ENCODE results near the gene ST8SIA3. TPM values are rescaled to one million over a fixed set of nuclear protein-coding genes. Genes with fewer than 3 reads are reported as not detected.

Gene ST8SIA3
- total RNA-seq = not detected

GRCh38 chr18:57352271-57352701 is at the start of gene ST8SIA3:
TSS of gene ST8SIA3 (plus strand) at chr18:57352557. CDS start at chr18:57352847, 290 bp downstream.
- Mint-ChIP-seq H3K27me3 (peaks cover 44% of the 10 kb centered on the region), H3K27ac (no peak within 1 kb of the TSS), H3K9me3 (peaks cover 2% of the 10 kb centered on the region), H3K4me3 (no peak within 1 kb of the TSS), H3K36me3 (no peaks in the 10 kb centered on the region), H3K4me1 (no peaks in the 10 kb centered on the region)
- POLR2A ChIA-PET = no interaction called here
- no peak for DNase-seq
- ATAC-seq (ENCODE audit: low read depth) = no peak

- POLR2A ChIA-PET = no interaction called here
- Mint-ChIP-seq H3K9me3 (no peaks in the 10 kb centered on the region), H3K27ac (no peak overlapping the region), H3K4me1 (no peaks in the 10 kb centered on the region), H3K4me3 (no peak overlapping the region), H3K27me3 (peaks cover 2% of the 10 kb centered on the region), H3K36me3 (no peaks in the 10 kb centered on the region)
- no peak for ATAC-seq (ENCODE audit: low read depth)
- DNase-seq = no peak
Observed at GRCh38 chr18:57311472-57311871, 40.9 kb upstream of the ST8SIA3 start.

DNA sequence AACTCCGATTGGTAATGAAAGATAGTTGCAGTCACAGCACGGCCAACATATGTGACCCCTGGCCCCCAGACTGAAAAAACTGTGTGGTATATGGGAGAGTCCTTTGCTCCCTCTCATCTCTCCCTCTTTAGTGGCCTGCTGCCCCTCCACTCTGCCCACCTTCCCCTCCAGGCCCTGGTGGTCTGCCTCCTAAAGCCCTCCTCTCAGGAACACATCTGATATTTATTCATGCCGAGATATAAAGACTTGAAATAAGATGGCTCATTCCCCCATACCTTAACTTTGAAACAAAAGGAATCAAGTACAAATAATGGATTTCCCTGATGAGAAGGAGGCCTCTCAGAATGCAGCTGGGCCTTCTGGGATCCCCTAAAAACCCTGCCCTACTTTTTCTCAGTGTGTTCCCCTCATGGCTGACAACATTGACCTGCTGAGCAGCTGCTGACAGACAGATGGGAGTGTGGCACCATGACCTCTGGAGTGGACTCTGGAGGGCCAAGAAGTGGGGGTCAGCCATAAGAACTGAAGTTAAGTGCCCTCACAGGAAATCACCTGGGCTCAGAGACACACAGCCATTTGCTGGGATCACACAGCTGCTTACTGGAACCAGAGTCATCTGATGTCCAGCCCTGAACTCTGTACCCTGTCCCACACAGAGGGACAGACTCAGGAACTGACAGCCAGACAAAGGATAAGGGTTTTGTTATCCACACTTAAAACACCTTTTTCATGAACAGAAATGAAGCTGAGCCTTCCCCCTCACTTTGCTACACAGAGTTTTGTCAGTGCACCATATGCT is 39.8 kb upstream of the ST8SIA3 start:
- POLR2A ChIA-PET = no interaction called here
- DNase-seq = no peak
- H3K36me3 Mint-ChIP-seq = no peaks in the 10 kb centered on the region
- H3K4me3 Mint-ChIP-seq = no peak overlapping the region
- no peaks in the 10 kb centered on the region for H3K4me1 Mint-ChIP-seq
- no peak for ATAC-seq (ENCODE audit: low read depth)
- H3K27me3 Mint-ChIP-seq = peaks cover 5% of the 10 kb centered on the region
- no peaks in the 10 kb centered on the region for H3K9me3 Mint-ChIP-seq
- no peak overlapping the region for H3K27ac Mint-ChIP-seq

GRCh38 chr18:57320603-57321002 is 31.8 kb upstream of the ST8SIA3 start:
- Mint-ChIP-seq H3K4me3 (no peak overlapping the region), H3K9me3 (peaks cover 1% of the 10 kb centered on the region), H3K36me3 (no peaks in the 10 kb centered on the region), H3K4me1 (no peaks in the 10 kb centered on the region), H3K27ac (no peak overlapping the region), H3K27me3 (peaks cover 3% of the 10 kb centered on the region)
- no peak for DNase-seq
- ATAC-seq (ENCODE audit: low read depth) = no peak
- POLR2A ChIA-PET = no interaction called here

DNA sequence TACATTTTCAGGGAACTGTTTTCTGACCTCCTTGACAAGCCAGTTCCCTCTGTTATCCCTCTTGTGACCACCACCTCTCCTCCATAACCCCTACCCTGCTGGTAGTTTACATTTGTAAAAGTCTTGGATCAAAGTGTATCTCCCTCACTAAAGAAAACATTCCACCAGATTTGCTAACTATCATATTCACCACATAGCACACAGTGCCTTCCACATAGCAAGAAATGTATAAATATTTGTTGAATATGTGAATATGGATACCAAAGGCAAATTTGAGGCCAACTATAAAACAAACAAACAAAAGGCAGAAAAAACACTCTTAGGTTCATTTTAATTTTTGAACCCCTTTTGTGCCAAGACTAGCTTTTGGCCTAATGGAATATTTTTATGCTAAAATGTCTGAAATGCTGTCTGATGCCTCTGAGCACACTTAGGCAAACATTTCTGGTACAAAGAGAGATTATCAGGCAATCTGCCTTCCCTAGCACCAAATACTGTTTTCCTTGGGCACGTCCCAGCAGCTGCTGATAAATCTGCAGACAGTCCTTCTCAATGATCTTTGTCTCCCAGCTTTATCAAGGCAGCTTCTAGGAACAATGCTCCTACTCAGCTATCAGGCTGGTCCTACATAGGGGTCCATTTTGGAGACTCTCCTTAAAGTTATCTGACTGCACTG is 26.7 kb upstream of the ST8SIA3 start:
- no peaks in the 10 kb centered on the region for H3K4me1 Mint-ChIP-seq
- H3K27ac Mint-ChIP-seq = no peak overlapping the region
- no peak overlapping the region for H3K4me3 Mint-ChIP-seq
- H3K9me3 Mint-ChIP-seq = peaks cover 1% of the 10 kb centered on the region
- no peaks in the 10 kb centered on the region for H3K36me3 Mint-ChIP-seq
- no peaks in the 10 kb centered on the region for H3K27me3 Mint-ChIP-seq
- DNase-seq = no peak
- no peak for ATAC-seq (ENCODE audit: low read depth)
- POLR2A ChIA-PET = no interaction called here

DNA sequence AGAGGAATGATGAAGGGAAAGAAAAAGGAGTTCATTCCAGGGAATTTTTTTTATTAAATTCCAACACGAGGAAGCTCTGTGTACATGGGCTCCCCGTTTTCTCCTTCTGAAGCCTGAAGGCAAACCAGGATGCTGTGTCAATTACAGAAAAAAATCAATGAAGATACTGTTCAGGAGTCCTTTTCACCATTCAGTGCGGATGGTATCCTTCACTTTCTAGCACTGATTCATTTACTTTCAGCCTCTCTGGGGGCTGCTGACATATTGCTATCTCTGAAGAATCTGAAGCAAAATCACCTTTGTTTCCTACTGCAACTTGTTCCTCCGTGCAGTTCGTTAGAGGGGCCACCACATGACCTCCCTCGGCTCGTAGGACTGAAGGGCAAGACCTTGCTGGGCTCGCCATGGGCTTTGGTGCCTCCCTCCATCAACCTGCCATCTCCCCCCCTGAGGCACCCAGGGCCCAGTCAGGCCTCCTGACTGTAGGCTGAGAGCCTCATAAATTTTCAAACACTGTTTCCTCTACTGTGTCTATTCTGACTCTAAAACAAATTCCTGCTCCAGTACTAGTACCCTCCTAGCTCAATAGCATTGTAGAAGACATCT is 25.5 kb upstream of the ST8SIA3 start:
- Mint-ChIP-seq H3K9me3 (no peaks in the 10 kb centered on the region), H3K27me3 (peaks cover 2% of the 10 kb centered on the region), H3K36me3 (no peaks in the 10 kb centered on the region), H3K27ac (no peak overlapping the region), H3K4me3 (no peak overlapping the region), H3K4me1 (no peaks in the 10 kb centered on the region)
- DNase-seq (no peak), ATAC-seq (ENCODE audit: low read depth) (no peak)
- POLR2A ChIA-PET = no interaction called here

GRCh38 chr18:57328665-57329064 is 23.7 kb upstream of the ST8SIA3 start:
- no peak overlapping the region for H3K4me3 Mint-ChIP-seq
- no peaks in the 10 kb centered on the region for H3K36me3 Mint-ChIP-seq
- DNase-seq (no peak), ATAC-seq (ENCODE audit: low read depth) (no peak)
- POLR2A ChIA-PET = no interaction called here
- H3K27ac Mint-ChIP-seq = no peak overlapping the region
- H3K4me1 Mint-ChIP-seq = no peaks in the 10 kb centered on the region
- H3K9me3 Mint-ChIP-seq = no peaks in the 10 kb centered on the region
- H3K27me3 Mint-ChIP-seq = peaks cover 2% of the 10 kb centered on the region

GRCh38 chr18:57329856-57330255 is 22.5 kb upstream of the ST8SIA3 start:
- Mint-ChIP-seq H3K4me1 (no peaks in the 10 kb centered on the region), H3K4me3 (no peak overlapping the region), H3K27ac (no peak overlapping the region), H3K27me3 (peaks cover 4% of the 10 kb centered on the region), H3K9me3 (no peaks in the 10 kb centered on the region), H3K36me3 (no peaks in the 10 kb centered on the region)
- POLR2A ChIA-PET = no interaction called here
- ATAC-seq (ENCODE audit: low read depth) = no peak
- no peak for DNase-seq

DNA sequence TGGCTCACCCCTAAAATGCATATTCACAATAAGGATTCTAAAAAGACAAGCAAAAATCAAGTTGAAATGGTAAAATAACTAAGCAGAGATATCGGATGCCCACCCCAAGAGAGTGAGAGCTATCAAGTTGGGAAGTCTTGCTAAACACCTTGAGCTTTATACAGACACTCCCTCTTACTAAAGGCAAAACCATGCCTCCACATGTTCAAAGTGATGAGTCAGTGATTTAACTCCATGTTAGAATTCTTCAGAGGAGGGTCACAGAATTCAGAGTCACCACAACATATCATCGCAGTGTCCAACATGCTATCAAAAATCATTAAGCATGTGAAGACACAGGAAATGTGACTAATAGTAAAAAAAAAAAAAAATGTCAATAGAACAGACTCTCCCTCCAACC is 20.6 kb upstream of the ST8SIA3 start:
- Mint-ChIP-seq H3K36me3 (no peaks in the 10 kb centered on the region), H3K27ac (no peak overlapping the region), H3K4me1 (no peaks in the 10 kb centered on the region), H3K4me3 (no peak overlapping the region), H3K27me3 (peaks cover 6% of the 10 kb centered on the region), H3K9me3 (no peaks in the 10 kb centered on the region)
- DNase-seq = no peak
- no peak for ATAC-seq (ENCODE audit: low read depth)
- POLR2A ChIA-PET = no interaction called here

DNA sequence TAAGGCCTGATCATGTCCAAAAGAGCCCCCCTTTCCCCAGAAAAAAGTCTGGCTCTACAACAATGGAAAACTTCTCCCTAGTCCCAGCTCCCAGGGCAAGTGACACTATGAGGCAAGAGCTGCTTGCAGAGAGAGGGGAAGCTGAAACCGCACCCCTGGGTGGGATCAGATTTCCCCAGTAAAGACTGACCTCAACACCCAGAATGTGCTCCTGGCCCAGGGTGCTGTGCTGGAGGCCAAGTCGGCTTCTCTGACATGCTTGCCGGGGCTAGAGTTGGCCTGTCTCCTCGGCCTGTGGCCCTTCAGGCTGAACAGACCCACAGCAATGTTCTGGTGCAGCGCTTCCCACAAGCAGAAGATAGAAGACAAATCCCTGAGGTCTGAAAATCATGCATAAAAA is 18.4 kb upstream of the ST8SIA3 start:
- ATAC-seq (ENCODE audit: low read depth) (no peak), DNase-seq (no peak)
- no peaks in the 10 kb centered on the region for H3K36me3 Mint-ChIP-seq
- peaks cover 6% of the 10 kb centered on the region for H3K27me3 Mint-ChIP-seq
- no peak overlapping the region for H3K27ac Mint-ChIP-seq
- no peaks in the 10 kb centered on the region for H3K4me1 Mint-ChIP-seq
- H3K9me3 Mint-ChIP-seq = no peaks in the 10 kb centered on the region
- POLR2A ChIA-PET = no interaction called here
- H3K4me3 Mint-ChIP-seq = no peak overlapping the region

DNA sequence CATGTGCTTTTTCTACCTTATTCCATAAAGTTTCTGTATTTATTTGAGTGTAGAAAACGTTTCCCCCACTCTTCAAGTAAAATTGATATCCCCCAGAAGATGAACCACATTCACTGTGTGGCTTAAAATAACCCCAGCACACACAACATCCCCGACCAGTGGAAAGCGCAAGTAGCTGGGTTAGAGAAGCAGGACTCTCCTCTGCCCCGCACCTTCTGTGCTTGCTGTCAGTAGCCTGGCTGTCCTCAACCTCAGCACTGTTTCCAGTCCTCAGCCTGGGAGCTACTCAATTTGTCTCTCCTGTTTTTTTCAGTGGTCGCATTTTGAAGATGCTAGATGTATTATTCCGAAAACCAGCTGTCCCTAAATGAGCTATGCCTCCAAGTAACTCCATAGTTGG is 18.0 kb upstream of the ST8SIA3 start:
- Mint-ChIP-seq H3K9me3 (no peaks in the 10 kb centered on the region), H3K27ac (no peak overlapping the region), H3K4me1 (no peaks in the 10 kb centered on the region), H3K36me3 (no peaks in the 10 kb centered on the region), H3K4me3 (no peak overlapping the region), H3K27me3 (peaks cover 6% of the 10 kb centered on the region)
- ATAC-seq (ENCODE audit: low read depth) = no peak
- POLR2A ChIA-PET = no interaction called here
- DNase-seq = no peak

DNA sequence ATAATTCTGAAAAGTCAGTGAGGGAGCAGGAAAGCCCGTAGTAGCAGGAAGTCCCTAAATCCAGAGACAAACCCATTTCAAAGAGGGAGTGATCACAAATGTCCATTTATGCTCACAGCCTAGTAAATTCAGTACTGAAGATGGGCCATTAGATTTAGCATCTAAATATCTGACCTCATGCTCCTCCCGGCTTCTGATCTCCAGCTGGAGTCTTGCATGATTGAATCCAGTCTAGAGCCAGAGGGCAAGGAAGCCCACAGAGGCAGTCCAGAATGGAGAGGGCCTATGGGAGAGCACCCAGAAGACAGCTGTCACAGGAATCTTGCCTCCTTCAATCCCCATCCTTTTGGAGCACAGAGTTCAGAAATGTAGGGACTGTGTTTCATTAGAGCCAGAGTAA is 16.0 kb upstream of the ST8SIA3 start:
- no peaks in the 10 kb centered on the region for H3K36me3 Mint-ChIP-seq
- POLR2A ChIA-PET = no interaction called here
- H3K27me3 Mint-ChIP-seq = peaks cover 6% of the 10 kb centered on the region
- ATAC-seq (ENCODE audit: low read depth) (no peak), DNase-seq (no peak)
- no peak overlapping the region for H3K27ac Mint-ChIP-seq
- H3K4me3 Mint-ChIP-seq = no peak overlapping the region
- no peaks in the 10 kb centered on the region for H3K4me1 Mint-ChIP-seq
- no peaks in the 10 kb centered on the region for H3K9me3 Mint-ChIP-seq

- ATAC-seq (ENCODE audit: low read depth) (no peak), DNase-seq (no peak)
- Mint-ChIP-seq H3K9me3 (peaks cover 1% of the 10 kb centered on the region), H3K36me3 (no peaks in the 10 kb centered on the region), H3K27me3 (peaks cover 4% of the 10 kb centered on the region), H3K27ac (no peak overlapping the region), H3K4me3 (no peak overlapping the region), H3K4me1 (no peaks in the 10 kb centered on the region)
- POLR2A ChIA-PET = no interaction called here
Observed at GRCh38 chr18:57337890-57338289, 14.5 kb upstream of the ST8SIA3 start.

DNA sequence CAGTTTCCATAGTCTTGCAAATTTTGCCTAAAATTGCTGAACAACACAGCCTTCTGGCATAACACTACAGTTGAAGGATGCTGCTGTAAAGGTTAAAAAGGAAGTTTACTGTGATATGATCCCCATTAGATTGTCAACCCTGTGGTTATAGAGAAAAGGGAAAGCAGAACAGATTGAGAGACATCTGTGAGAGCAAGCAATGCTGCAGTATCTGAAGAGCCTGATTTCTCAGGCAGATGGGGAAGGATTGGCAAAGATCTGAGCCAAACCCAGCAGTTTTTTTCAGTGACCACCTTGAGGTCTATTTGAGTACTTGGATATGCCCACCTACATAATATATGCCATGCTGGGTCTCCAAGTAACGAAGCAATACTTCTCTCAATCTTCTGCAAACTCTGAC is 8.5 kb upstream of the ST8SIA3 start:
- peaks cover 3% of the 10 kb centered on the region for H3K27me3 Mint-ChIP-seq
- H3K36me3 Mint-ChIP-seq = no peaks in the 10 kb centered on the region
- H3K4me1 Mint-ChIP-seq = no peaks in the 10 kb centered on the region
- peaks cover 1% of the 10 kb centered on the region for H3K9me3 Mint-ChIP-seq
- no peak overlapping the region for H3K27ac Mint-ChIP-seq
- no peak overlapping the region for H3K4me3 Mint-ChIP-seq
- POLR2A ChIA-PET = no interaction called here
- ATAC-seq (ENCODE audit: low read depth) (no peak), DNase-seq (no peak)
